Measurements from ENCODE around the gene LDLRAP1.
"Not testable (repeated sequence)": the region's sequence is repeated elsewhere in the genome, so short reads cannot be mapped to it uniquely, and the experiment has no call there.

DNA sequence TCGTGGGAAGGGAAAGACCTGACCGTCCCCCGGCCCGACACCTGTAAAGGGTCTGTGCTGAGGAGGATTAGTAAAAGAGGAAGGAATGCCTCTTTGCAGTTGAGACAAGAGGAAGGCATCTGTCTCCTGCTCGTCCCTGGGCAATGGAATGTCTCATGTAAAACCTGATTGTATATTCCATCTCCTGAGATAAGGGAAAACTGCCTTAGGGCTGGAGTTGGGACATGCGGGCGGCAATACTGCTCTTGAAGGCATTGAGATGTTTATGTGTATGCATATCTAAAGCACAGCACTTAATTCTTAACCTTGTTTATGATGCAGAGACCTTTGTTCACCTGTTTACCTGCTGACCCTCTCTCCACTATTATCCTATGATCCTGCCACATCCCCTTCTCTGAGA is 44.8 kb downstream of the LDLRAP1 start:
- not testable (repeated sequence) for TF ChIP-seq POLR2A (IDR thresholded peaks at IDR 0.05; ENCODE audit: low read depth, low read length); POLR2AphosphoS5 (IDR thresholded peaks at IDR 0.05; ENCODE audit: low read depth, low read length); TAF1 (IDR thresholded peaks at IDR 0.05; ENCODE audit: borderline replicate concordance, low read depth, low read length)

Measured in GM12892 (cell line).